GM18858 (cell line): ENCODE measurements around the gene TMEM121.

Experiments used
- ATAC-seq: cut with Tn5 transposase; IDR thresholded peaks from one replicate; pipeline ENCODE4 v1.9.1; 2021; ENCODE audit not compliant: unreplicated experiment

TMEM121 gene

DNA sequence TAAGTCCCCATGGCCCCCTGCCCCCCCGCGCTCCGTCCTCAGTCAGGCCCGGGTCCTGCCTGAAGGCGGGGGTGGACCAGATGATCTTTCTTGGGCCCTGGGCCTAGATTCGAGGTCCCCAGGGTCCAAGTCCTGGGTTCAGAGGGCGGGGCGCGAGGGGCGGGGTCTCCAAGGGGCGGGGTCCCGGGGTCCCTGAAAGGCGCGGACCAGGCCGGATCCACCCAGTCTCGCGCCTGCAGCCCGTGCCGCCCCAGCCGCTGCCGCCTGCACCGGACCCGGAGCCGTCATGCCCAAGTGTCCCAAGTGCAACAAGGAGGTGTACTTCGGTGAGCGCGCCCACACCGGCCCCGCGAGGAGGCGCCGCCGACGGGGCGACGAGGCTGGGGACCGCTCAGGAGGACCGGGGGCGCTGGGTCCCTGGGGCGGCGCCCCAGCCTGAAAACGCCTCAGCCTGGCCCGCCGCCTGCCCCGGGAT lies 39.4 kb upstream of the TMEM121 start:
- ATAC-seq = no peak

DNA sequence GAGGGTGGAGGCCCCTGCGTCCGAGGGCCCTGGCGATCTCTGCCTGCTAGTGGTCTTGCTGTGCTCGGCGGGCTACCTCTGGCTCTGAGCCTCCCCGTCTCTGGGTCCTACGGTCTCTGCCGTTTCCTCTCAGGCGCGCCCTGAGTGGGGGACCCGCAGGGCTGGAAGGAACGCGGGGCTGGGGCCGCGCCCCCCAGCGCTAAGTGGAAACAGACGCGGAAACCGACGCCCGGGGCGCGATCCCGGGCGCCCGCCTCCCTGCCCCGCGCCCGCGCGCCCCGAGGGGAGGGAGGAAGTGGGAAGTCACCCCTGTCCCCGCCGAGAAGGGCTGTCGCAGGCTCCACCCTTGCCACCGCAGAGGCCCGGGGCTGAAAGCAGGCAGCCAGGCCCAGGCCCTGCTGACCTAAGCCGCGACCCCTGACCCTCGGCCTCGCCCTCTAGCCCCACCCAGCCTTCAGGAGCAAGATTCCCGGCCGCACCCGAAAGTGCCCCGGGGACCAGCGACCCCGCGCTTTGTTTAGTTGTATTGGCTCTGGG lies 38.9 kb upstream of the TMEM121 start:
- ATAC-seq = no peak

DNA sequence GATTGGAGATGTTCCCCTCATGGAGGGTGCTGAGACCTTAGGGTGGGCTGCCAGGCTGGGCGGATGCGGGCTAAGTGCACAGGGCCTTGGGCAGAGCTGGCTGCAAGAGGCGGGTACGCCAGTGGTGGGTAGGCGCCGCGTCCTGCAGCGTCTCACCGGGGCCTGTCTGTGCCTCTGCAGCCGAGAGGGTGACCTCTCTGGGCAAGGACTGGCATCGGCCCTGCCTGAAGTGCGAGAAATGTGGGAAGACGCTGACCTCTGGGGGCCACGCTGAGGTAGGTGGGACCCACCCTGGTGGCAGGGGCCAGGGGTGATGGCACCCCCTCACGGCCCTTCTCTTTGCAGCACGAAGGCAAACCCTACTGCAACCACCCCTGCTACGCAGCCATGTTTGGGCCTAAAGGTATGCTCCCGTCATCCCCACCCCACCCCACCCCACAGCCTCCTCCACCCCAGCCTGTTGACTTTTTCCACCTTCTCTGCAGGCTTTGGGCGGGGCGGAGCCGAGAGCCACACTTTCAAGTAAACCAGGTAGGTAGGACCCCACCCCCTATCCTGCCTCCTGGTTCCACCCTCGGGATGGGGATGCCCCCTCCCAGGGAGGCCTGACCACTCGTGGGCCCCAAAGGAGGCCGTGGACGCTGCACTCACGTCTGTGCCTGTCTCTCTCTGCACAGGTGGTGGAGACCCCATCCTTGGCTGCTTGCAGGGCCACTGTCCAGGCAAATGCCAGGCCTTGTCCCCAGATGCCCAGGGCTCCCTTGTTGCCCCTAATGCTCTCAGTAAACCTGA lies 38.2 kb upstream of the TMEM121 start:
- no peak for ATAC-seq

DNA sequence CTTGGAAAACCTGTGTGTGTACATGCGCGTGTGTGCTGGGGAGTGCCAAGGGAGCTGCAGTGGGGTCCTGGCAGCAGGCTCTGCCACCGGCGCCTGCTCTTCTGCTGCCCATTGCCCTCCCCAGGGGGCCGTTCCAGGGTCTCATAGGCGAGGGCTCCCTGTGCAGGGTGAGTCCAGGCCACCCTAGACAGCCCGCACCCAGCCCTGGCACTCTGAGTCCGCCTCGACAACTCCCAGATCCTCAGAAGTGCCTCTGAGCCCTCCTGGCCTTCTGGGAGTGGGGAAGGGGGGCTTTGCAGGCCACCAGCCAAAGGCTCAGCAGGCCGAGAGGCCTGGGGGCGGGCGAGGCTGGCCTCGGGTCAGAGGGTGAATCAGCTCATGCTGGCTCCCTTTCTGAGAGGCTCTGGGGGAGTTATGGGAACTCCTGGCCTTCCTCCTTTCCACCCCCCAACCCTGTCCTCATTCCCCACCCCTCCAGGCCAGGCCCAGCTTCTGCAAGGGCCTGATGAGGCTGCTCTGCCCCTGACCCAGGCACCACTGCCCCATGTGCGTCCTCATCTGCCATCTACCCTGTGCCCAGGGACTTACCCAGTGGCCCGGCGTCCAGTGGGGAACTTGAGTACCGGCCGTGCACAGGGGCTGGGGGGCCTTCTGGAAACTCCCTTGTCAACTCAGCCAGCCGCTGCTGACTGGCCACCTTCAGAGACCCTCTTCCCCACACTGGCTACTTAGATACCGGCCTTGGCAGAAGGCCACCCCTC lies 37.4 kb upstream of the TMEM121 start:
- ATAC-seq = no peak

DNA sequence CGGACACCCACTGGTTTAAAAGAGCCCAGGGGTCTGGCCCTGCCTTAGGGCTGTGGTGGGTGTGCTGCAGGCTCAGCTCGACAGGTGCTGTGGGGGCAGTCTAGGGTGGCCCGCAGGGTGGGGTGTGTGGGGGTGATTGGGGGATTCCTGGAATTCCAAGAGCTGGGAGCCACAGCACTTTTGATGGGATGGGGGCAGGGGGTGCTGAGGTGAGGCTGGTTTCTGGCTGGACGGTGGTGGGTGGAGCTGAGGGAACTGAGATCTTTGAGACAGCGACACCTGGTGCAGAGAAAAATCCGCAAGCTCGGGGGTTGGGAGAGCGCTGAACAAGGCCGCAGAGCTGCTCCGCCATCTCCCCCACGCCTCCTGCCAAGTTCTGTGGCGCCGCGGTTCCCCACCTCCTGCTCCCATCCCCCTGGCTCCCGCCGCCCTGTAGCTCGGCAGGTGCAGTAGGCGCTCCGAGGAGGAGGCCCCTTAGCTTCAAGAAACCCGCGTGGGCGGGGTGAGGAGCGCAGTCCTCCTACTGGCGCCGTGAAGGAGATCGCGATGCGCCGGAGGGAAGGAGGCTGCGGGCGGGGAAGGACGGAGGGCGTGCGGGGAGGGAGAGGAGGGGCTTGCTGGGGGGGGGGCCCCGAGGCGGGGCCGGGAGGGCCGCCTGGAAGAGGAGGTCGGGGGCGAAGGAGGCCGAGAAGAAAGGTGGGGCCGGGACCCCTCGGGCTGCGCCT lies 36.7 kb upstream of the TMEM121 start:
- ATAC-seq = no peak

DNA sequence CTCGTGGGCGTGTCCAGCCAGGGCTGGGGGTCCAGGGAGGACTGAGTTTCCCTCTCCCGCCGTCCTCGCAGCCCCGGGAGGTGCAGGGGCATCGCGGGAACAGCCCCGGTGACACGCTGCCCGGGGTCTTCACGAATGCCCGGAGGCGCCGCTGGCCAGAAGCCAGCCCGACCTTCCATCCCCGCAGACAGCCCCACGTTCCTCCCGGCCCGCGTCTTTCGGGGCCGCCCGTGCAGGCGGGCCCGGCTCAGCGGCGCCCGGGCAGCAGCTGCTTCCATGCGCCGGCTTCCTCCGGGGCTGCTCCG lies 36.2 kb upstream of the TMEM121 start:
- peak; percentile 3 for ATAC-seq

DNA sequence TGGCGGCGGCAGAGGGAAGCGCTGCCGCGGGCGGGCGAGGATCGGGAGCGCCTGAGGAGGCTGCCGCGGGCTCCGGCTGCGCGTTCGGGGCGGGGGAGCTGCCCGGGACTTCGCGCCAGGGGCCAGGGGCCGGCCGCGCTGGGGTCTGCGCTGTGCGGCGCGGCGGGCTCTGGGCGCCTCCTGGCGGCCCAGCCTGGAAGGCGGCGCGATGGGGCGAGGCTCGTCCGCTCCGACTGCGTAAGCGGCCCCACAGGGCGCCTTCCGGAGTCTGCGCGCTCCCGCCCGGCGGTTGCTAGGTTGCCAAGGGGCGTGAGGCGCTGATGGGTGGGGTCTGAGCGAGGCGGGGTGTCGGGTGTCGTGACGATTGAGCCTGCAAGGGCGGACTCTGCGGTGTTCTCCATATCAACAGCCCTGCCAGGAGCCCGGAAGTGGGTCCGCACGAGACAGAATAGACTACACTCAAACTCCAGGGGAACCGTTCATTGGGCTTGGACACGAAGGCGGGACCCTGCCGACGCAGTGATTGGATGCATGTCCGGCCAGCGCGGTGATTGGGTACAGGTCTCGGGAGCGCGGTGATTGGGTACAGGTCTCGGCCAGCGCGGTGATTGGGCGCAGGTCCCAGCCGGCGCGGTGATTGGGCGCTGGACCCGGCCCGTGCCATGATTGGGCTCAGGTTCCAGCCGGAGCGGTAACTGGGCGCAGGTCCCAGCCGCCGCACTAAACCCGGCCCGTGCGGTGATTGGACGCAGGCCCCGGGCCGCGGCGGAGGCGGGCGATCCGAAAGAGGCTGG lies 35.6 kb upstream of the TMEM121 start, which contains the start of gene TEDC1:
Gene TEDC1 (plus strand): TSS at position 675 of the 794 bp plus-strand sequence. CDS start 130 bp downstream, outside the sequence.
- ATAC-seq = peak; percentile 59

DNA sequence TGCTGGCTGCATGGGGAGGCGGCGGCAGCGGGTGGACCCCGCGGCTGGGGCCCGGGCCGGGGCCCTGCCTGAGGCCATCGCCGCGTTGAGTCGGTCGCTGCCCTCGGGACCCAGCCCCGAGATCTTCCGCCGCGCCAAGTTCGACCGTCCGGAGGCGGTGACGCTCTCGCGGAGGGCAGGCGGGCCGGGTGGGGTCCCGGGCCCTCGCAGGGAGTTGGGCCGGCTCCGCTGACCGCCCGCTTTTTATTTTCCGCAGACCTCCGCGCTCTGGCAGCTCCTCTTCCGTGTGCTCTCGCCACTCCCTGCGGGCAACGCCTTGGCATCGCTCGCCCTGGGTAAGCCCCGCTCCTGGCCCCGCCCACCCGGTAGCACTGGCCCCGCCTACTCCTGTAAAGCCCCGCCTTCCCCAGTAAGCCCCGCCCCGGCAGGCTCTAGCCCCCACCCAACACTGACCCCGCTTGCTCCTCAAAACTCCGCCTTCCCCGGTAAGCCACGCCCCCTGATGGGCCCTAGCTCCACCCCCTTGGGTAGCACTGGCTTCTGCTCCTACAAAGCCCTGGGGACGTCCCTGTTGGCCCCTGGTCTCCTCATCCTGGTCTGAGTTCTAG lies 34.9 kb upstream of the TMEM121 start:
- ATAC-seq = no peak

DNA sequence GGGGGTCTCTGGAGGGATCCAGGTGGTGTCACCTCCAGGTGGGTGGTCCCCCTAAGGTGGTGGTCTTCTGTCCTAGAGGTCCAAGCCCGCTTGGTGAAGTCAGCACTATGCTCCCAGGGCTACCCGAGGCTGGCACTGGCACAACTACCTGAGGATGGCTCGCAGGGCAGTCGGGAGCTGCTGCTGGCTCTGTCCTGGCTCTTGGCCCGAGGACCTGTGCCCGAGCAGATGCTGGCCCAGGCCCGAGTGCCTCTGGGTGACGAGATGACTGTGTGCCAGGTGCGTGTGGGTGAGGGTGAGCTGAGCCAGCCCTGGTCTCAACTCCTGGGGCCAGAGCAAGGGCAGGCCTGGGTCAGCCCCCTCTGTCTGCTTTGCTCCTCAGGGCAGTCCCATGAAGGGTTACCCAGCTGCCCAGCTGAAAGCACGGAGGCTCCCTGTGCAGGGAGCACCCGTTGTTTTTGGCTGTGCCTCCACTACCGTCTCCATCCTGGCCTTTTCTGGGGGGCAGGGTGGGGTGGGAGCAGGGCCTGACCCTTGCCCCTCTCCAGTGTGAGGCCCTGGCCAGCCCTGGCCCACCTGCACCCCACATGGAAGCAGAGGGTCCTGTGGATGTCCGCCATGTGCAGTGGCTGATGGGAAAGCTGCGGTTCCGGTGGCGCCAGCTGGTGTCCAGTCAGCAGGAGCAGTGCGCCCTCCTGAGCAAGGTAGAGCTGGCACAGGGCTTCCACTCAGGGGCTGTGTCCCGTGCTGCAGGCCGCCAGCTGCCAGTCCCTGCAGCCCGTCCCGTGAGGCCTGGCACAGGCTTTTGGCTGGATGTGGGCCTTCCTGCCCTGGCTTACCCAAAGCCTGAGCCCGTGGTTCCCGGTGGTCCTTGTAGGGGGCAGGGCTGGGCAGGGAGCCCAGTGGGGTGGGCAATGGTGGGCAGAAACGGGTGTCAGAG lies 34.1 kb upstream of the TMEM121 start:
- no peak for ATAC-seq

DNA sequence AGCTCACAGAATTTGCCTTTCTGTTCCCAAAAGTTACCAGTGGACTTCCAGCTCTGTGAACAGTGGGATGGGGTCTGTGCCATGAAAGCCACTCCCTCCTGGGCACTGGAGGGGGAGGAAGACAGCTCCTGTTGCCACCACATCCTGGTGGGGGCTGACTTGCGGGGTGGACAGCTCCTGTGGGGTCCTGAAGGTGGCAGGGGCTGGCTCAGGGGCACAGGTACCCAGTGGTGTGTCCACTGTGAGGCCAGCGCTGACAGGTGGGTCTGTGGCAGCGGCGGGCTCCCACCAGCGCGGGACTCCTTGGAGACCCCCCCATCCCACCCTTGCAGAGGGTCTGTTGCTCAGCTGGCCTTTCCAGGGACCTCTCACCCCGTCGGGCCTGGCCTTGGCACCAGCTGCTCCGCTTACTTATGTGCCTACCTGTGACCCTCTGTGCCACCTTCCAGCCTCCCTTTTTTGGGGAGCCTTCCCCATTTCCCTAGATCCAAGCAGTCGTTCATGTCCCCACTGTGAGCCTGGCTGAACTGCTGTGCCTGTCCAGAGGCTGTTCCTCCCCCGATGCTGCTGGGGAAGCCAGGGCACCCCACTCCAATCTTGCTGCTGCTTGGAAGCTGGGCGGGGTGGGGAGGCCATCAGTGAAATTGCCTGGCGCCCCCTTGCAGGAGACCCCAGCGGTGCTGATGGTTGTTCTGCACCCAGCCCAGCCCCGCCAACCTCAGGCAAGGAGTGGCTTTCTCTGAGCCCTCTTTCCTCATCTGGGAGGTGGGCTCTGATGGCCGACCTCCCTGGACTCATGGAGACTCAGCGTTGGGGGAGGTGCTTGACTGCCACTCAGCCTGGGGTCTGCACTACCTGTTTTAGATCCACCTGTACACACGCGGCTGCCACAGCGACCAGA lies 33.2 kb upstream of the TMEM121 start:
- ATAC-seq = no peak

DNA sequence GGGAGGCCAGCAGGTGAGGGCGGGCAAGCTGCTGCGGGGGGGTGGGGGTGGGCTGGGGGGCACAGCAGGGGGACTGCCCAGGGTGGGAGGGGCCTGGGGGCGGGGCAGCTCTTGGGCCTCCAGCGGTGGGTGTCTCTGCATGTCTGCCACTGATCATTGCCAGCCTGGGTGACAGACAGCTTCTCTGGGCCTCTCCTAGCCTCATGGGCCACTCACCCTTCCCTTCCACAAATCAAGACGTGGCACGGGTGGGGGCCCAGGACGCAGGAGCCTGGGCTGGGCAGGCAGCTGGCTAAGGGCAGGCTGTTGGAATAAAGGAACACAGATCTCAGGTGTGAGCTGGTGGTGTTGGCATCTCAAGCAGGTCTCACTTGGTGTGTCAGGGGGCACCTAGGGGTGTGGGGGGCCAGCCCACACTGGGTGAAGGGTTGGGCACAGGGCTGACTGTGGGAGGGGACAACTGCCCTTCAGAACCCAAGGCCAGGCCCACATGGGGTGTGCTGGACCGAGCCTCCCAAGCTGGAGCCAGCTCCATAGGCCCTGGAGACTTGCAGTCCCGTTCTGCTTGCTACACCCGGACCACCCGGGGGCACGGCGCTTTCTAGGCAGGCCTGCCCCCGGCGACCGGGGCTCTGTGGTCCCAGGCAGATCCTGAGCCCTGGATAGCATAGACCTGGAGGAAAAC lies 32.3 kb upstream of the TMEM121 start:
- ATAC-seq = no peak

DNA sequence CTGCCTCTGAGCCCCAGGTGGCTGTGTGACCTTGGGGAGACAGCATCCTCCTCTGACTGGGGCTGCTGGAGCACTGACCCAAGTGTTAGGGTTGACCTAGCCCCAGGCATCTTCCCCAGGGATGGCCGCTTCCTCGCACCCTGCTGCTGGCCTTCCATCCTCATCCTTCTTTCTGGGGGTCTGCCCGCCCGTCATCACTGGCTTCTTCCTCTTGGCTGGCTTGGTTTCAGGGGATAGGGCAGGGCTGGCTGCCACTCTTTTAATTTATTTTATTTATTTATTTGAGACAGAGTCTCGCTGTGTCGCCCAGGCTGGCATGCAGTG lies 31.8 kb upstream of the TMEM121 start:
- ATAC-seq = no peak

DNA sequence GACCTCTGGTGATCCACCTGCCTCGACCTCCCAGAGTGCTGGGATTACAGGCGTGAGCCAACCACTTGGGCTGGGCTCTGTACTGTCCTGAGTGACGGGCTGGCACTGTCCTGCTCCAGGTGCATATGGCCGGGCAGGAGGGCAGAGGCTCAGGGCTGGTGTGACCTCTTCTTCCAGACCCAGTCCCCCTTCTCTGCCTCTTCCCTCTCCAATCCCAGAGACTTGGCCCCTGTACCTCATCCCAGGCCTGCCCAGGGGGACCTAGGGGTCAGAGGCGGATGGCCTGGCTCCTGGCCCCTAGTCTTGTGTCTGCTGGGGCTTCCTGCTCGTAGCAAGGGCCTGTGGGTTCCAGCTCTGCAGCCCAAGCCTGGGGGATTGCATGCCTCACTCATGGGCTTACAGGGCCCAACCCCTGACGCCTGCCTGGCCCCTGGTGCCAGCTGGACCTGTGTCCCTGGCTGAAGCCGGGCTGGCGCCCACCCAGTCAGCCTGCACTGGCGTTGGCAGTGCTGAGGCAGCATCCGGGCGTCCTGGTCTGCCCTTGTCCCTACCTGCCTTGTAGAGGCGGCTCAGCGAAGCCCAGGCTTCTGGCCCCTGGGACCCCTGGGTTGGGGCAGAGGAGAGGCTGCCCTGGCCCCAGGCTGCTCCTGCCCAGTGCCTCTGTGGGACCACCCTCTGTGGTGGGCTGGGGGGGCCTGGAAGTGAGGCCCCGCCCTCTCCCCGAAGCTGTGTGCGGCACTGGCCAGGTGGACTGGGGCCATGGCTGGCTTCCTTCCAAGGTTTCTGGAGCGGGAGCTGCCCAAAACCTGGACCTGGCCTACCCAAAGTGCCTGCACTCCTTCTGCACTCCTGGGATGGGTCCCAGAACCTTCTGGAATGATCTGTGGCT lies 31.0 kb upstream of the TMEM121 start:
- ATAC-seq = no peak

DNA sequence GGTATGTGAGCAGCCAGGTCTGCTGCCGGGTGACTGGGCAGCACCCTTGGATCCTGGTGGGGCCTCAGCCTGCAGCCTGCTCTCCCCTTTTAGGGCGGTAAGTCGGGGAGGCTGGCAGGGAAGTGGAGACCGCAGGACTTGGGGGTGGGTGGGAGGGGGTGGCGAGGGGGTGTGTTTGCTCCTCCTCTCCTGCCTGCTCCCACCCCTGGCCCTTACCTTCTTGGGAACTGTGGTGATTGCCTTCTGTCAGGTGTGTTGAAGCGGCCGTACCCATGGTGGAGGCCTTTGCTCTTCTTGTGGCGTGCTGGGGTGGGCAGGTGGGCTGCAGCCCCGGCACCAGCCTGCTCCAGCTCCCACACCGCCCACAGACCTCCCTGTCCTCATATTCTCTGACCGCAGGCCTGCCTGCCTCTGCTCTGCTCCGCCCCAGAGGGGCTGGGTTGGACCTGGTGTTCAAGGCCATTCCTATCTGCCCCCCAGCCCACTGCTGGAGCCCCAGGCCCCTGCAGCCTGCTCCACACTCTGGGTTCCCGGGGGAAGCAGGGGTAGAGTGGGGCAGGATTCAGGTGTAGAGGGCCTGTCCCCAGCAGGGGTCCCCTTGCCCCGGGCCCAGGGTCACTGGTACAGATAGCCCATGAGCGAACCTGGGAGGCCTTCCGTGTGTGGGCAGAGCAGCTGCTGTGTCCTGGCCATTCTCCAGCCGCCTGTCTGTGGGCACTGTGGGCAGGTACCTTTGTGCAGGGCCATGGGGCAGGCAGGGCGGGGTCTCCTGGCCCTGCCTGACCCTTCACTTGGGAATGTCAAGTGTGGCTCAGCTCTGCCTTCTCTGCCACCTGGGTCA lies 30.2 kb upstream of the TMEM121 start:
- no peak for ATAC-seq

DNA sequence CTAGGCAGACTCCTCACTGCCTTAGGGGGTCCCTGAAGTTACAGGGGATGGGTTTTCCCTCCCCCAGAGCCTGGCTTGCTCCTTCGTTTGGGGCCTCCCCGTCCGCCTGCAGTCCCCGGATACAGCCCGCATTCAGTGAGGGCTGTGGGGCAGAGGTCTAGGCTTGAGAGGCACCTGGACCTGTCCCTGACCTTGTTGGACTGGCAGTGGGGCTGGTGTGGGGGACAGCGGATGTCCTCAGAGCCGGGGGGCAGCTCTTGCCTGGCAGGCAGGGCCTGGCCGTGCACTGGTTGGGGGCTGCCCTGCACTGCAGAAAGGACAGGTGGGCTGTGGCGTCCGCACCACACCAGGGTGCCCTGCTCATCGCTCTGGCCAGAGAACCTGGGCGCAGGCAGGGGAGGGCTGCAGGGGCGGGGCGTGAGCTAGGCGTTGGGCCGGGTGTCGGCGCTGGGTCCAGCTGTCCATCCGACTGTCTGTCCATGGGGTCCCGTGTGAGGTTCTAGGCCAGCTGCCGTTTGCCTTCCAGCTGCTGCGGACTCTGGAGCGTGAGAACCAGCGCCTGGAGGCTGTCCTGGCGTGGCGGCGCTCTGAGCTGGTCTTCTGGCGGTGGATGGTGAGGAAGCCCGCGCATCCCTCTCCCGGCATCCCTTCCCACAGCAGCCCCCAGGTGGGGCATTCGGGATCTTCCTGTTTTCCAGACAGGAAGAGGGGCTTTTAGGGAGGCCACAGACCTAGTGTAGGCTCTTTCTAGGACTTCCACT lies 29.4 kb upstream of the TMEM121 start:
- no peak for ATAC-seq
